RWPE1 (cell line): ENCODE data around the gene CDH13.

Experiments
- CTCF ChIA-PET: fragments of 350-600 bp; sonication (Branson Sonifier 250); formaldehyde crosslinking; extraction: SDS; loops from one replicate; lab custom pipeline; 2021; lab: Yijun Ruan, JAX
- POLR2A ChIA-PET: fragments of 400-600 bp; formaldehyde crosslinking; extraction: SDS; loops from one replicate; lab custom pipeline; 2020; ENCODE audit warnings: antibody characterized with exemption; ENCODE audit not compliant: low non-redundant PET; lab: Yijun Ruan, JAX
- DNase-seq: peaks from one replicate; pipeline ENCODE4 v3.0.0; 2012; ENCODE audit warnings: low spot score
- H3K27ac ChIP-seq: fragments of 450-650 bp; 2 replicates; pipeline ENCODE4 v1.5.1; 2017
- TF ChIP-seq, protein P1 (sequence below): fragments of 450-650 bp; conservative IDR thresholded peaks from 2 replicates; pipeline ENCODE4 v1.5.1; 2017; ENCODE audit warnings: low read depth, mild to moderate bottlenecking

CDH13 gene

GRCh38 chr16:83136924-83137323, 510.2 kb downstream of the CDH13 start:
- no peak for DNase-seq
- ChIA-PET CTCF (no interaction called here), POLR2A (no interaction called here)
- H3K27ac ChIP-seq = peak overlapping the region; percentile 42
- TF ChIP-seq, protein P1, sequence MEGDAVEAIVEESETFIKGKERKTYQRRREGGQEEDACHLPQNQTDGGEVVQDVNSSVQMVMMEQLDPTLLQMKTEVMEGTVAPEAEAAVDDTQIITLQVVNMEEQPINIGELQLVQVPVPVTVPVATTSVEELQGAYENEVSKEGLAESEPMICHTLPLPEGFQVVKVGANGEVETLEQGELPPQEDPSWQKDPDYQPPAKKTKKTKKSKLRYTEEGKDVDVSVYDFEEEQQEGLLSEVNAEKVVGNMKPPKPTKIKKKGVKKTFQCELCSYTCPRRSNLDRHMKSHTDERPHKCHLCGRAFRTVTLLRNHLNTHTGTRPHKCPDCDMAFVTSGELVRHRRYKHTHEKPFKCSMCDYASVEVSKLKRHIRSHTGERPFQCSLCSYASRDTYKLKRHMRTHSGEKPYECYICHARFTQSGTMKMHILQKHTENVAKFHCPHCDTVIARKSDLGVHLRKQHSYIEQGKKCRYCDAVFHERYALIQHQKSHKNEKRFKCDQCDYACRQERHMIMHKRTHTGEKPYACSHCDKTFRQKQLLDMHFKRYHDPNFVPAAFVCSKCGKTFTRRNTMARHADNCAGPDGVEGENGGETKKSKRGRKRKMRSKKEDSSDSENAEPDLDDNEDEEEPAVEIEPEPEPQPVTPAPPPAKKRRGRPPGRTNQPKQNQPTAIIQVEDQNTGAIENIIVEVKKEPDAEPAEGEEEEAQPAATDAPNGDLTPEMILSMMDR = no peak

DNA sequence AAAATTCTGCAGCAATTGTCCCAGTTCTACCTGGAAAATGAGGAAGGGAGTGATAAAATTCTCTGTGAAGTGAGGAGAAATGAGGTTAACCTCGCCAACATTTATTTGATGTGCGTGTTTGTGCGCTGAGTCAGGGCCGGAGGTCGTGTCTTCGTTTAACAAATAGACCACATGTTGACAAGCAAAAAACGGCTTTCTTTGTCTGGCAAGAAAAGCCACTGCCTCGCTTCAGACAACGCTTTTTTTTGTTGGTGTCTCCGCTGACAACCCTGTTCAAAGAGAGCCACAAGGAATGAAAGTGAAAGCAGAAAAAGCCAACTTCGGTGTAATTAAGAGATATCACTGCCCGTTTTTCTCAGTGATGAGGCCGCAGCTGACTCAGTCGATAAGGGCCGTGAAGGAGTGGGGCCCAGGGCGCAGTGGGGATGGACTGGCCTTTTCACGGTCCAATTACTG, 510.6 kb downstream of the CDH13 start:
- peak; percentile 11 for DNase-seq
- ChIA-PET CTCF (no interaction called here), POLR2A (no interaction called here)
- peak overlapping the region; percentile 42 for H3K27ac ChIP-seq
- TF ChIP-seq, protein P1 = no peak

GRCh38 chr16:83137894-83138293, 511.1 kb downstream of the CDH13 start:
- ChIA-PET POLR2A (no interaction called here), CTCF (no interaction called here)
- no peak for DNase-seq
- TF ChIP-seq, protein P1 = no peak
- peak overlapping the region; percentile 42 for H3K27ac ChIP-seq

GRCh38 chr16:83138512-83138911, 511.7 kb downstream of the CDH13 start:
- no peak overlapping the region; the same call in 1 of the 2 replicates for H3K27ac ChIP-seq
- ChIA-PET CTCF (interaction anchor here (0.6 kb wide), 1 partner anchor 37 kb away, joined by 6 read pairs; no protein-coding TSS in a partner anchor), POLR2A (no interaction called here)
- no peak for DNase-seq
- TF ChIP-seq, protein P1 = no peak

DNA sequence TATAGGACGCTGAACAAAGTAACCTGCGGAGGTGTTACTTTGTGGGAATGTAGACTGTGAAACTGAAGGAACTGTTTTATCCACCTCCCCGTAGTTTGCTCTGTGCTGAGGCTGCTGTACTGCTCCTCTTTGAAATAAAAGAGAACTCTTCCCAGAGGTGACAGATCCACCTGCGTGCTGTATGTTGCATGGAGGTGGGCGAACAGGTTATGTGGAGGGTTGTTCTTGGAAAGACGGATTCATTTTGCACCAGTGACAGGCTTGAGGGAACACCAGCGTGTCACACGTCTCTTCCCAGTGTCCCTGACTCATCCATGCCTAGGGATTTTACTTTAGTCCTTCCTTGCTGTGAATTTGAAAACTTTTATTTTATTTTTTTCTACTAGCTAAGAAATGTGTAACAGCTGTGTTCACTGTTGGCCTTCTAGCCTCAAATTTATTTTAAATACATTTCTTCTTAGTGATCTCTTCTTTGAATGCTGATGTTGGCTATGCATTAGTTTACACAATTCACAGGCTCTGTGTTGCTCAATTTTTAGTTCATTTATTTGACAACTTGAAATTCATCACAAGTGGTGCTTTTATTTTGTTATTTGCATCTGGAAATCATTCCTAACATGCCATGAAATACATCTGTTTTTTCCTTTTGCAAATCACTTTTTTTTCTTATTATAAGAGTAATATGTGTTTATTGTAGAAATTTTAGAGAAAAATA, 512.4 kb downstream of the CDH13 start:
- POLR2A ChIA-PET = no interaction called here
- TF ChIP-seq, protein P1 = no peak
- H3K27ac ChIP-seq = no peak overlapping the region; the same call in 1 of the 2 replicates
- DNase-seq = no peak
- CTCF ChIA-PET = interaction anchor here (0.6 kb wide), 1 partner anchor 36 kb away, joined by 6 read pairs; no protein-coding TSS in a partner anchor

DNA sequence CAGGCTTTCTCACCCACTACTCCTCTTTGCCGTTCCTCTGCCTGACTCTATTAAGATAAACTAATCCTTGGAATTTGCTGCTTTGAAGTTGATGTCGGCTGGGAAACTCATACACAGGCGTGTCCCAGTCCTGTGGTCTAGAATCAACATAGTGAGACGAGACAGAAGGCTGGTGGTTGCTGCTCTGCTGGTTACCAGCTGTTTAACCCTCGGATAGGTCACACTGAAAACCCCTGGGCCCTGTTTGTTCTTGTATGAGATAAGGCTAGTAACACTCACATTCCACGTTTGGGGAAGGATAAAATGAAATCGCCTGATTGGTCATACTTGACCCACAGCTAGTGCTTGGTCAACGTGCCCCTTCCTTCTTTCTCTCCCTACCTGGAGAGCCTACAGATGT, 517.0 kb downstream of the CDH13 start:
- ChIA-PET POLR2A (no interaction called here), CTCF (no interaction called here)
- DNase-seq = no peak
- TF ChIP-seq, protein P1 = no peak
- no peak overlapping the region for H3K27ac ChIP-seq
